GM12878 (cell line): ENCODE results near the gene SLC6A3.

Source experiments
- ATF3 ChIP-seq: IDR thresholded peaks from 2 replicates; pipeline ENCODE4 v1.6.1; 2011; ENCODE audit warnings: low read depth, mild to moderate bottlenecking, low read length, moderate library complexity, borderline replicate concordance; ENCODE audit errors: extremely low read depth
- CREB1 ChIP-seq: IDR thresholded peaks from 2 replicates; pipeline ENCODE4 v1.6.1; 2012; ENCODE audit warnings: low read depth, mild to moderate bottlenecking, inconsistent platforms
- CTCF ChIP-seq, 3 experiments: IDR thresholded peaks in 2 of 3; conservative IDR thresholded peaks in 1 of 3; 2 replicates each; pipeline ENCODE4 v1.5.1; 2011; ENCODE audit warnings: low read depth in 3 of 3, low read length in 3 of 3, mild to moderate bottlenecking in 3 of 3, control low read depth in 2 of 3, moderate library complexity in 2 of 3, inconsistent platforms in 1 of 3, mixed read lengths in 1 of 3; ENCODE audit not compliant: control insufficient read depth in 2 of 3, insufficient read depth in 1 of 3; ENCODE audit errors: extremely low read depth in 1 of 3
- ETV6 ChIP-seq, 2 experiments: fragments of 450-650 bp in 1 of 2; IDR thresholded peaks in 1 of 2; conservative IDR thresholded peaks in 1 of 2; 2 replicates each; pipeline ENCODE4 v1.6.1; 2014; ENCODE audit warnings: antibody characterized with exemption in 1 of 2, borderline replicate concordance in 1 of 2, low read depth in 1 of 2, mild to moderate bottlenecking in 1 of 2, moderate library complexity in 1 of 2
- EZH2 ChIP-seq: IDR thresholded peaks from 2 replicates; pipeline ENCODE4 v1.6.1; 2012; ENCODE audit warnings: low read depth, mild to moderate bottlenecking, control low read depth, inconsistent platforms, low read length, borderline replicate concordance; ENCODE audit not compliant: control insufficient read depth
- MTA2 ChIP-seq: fragments of 450-650 bp; IDR thresholded peaks from 2 replicates; pipeline ENCODE4 v1.6.1; 2016; ENCODE audit warnings: low read depth, mild to moderate bottlenecking, moderate library complexity
- POLR2A ChIP-seq: IDR thresholded peaks from 2 replicates; pipeline ENCODE4 v1.6.1; 2011; ENCODE audit warnings: low read depth, mild to moderate bottlenecking, low read length
- RCOR1 ChIP-seq: conservative IDR thresholded peaks from 2 replicates; pipeline ENCODE4 v1.6.1; 2012; ENCODE audit warnings: low read depth, low read length, improper control_type of control experiment
- RELB ChIP-seq: fragments of 450-650 bp; IDR thresholded peaks from 2 replicates; pipeline ENCODE4 v1.6.1; 2017; ENCODE audit warnings: low read depth, mild to moderate bottlenecking, moderate library complexity

- TF ChIP-seq EZH2: no peak
- no peak for TF ChIP-seq POLR2A
- no peak for TF ChIP-seq RCOR1
- no peak for TF ChIP-seq MTA2
- TF ChIP-seq RELB: no peak
- TF ChIP-seq ETV6 (conservative IDR thresholded peaks at IDR 0.05 in 1 of 2, IDR thresholded peaks at IDR 0.05 in 1 of 2; ENCODE audit: borderline replicate concordance in 1 of 2, low read depth in 1 of 2): no peak
- no peak for TF ChIP-seq CTCF (IDR thresholded peaks at IDR 0.05 in 2 of 3, conservative IDR thresholded peaks at IDR 0.05 in 1 of 3; ENCODE audit: control insufficient read depth in 2 of 3, extremely low read depth in 1 of 3, insufficient read depth in 1 of 3, low read depth in 3 of 3, low read length in 3 of 3)
- no peak for TF ChIP-seq ATF3
- TF ChIP-seq CREB1: no peak
These were observed 24.7 kb downstream of the SLC6A3 start for GRCh38 chr5:1420211-1421195.
